Fibroblast of the conjunctiva (primary cell): ENCODE data around the gene RNF128.

Experiments used
- DNase-seq: peaks from one replicate; pipeline ENCODE4 v3.0.0-alpha.2; 2010; ENCODE audit warnings: low read depth

Gene RNF128

GRCh38 chrX:106726485-106727437 is at the start of gene RNF128:
RNF128 (plus strand) TSS chrX:106726701; CDS start chrX:106726914, 213 bp downstream.
- no peak for DNase-seq

GRCh38 chrX:106680716-106681115 is 45.8 kb upstream of the RNF128 start:
- DNase-seq, result no peak

- no peak for DNase-seq
Observed at GRCh38 chrX:106684207-106684606, 42.3 kb upstream of the RNF128 start.

- no peak for DNase-seq
Observed at GRCh38 chrX:106692425-106693065, 34.0 kb upstream of the RNF128 start.

GRCh38 chrX:106696502-106696901 is 30.0 kb upstream of the RNF128 start:
- no peak for DNase-seq

GRCh38 chrX:106698693-106699092 is 27.8 kb upstream of the RNF128 start:
- no peak for DNase-seq

GRCh38 chrX:106702636-106703035 is 23.9 kb upstream of the RNF128 start:
- DNase-seq, result no peak

GRCh38 chrX:106706466-106706865 is 20.0 kb upstream of the RNF128 start:
- no peak for DNase-seq

- peak; percentile 60 for DNase-seq
Observed at GRCh38 chrX:106707771-106708454, 18.6 kb upstream of the RNF128 start.

GRCh38 chrX:106710771-106711170 is 15.7 kb upstream of the RNF128 start:
- no peak for DNase-seq

- DNase-seq, result no peak
Observed at GRCh38 chrX:106711375-106711774, 15.1 kb upstream of the RNF128 start.

GRCh38 chrX:106716004-106716403 is 10.5 kb upstream of the RNF128 start:
- DNase-seq, result no peak

- DNase-seq, result no peak
Observed at GRCh38 chrX:106716463-106716862, 10.0 kb upstream of the RNF128 start.

- no peak for DNase-seq
Observed at GRCh38 chrX:106718709-106719108, 7.8 kb upstream of the RNF128 start.

- DNase-seq, result no peak
Observed at GRCh38 chrX:106725931-106726330, 570 bp upstream of the RNF128 start.

- no peak for DNase-seq
Observed at GRCh38 chrX:106728337-106728736, 1.8 kb downstream of the RNF128 start.

- DNase-seq, result no peak
Observed at GRCh38 chrX:106730401-106730800, 3.9 kb downstream of the RNF128 start.

GRCh38 chrX:106731590-106731989 is 5.1 kb downstream of the RNF128 start:
- DNase-seq, result no peak

- no peak for DNase-seq
Observed at GRCh38 chrX:106734827-106735226, 8.3 kb downstream of the RNF128 start.

GRCh38 chrX:106740193-106740780 is 13.8 kb downstream of the RNF128 start:
- DNase-seq, result no peak

GRCh38 chrX:106742193-106742592 is 15.7 kb downstream of the RNF128 start:
- no peak for DNase-seq

- no peak for DNase-seq
Observed at GRCh38 chrX:106742805-106743204, 16.3 kb downstream of the RNF128 start.
